Left kidney (tissue), 2 donors: Measurements from ENCODE around the gene GABARAP. TPM values are rescaled to one million over a fixed set of nuclear protein-coding genes. Genes with fewer than 3 reads are reported as not detected.
A peak's percentile ranks its signal among the peaks of the same experiment; 100 is the strongest.
"Not testable (repeated sequence)": the region's sequence is repeated elsewhere in the genome, so short reads cannot be mapped to it uniquely, and the experiment has no call there.

Source experiments
- DNase-seq: peaks from one replicate; pipeline ENCODE4 v3.0.0-alpha.2; 2013
- polyA plus RNA-seq: library from polyadenylated mRNA; unstranded; fragments of 120-200 nt; gene quantifications from one replicate; pipeline ENCODE4 v1.2.1, GENCODE V29; 2013; ENCODE audit not compliant: insufficient read length

The GABARAP gene
- polyA plus RNA-seq, 1 donor: 390 TPM

DNA sequence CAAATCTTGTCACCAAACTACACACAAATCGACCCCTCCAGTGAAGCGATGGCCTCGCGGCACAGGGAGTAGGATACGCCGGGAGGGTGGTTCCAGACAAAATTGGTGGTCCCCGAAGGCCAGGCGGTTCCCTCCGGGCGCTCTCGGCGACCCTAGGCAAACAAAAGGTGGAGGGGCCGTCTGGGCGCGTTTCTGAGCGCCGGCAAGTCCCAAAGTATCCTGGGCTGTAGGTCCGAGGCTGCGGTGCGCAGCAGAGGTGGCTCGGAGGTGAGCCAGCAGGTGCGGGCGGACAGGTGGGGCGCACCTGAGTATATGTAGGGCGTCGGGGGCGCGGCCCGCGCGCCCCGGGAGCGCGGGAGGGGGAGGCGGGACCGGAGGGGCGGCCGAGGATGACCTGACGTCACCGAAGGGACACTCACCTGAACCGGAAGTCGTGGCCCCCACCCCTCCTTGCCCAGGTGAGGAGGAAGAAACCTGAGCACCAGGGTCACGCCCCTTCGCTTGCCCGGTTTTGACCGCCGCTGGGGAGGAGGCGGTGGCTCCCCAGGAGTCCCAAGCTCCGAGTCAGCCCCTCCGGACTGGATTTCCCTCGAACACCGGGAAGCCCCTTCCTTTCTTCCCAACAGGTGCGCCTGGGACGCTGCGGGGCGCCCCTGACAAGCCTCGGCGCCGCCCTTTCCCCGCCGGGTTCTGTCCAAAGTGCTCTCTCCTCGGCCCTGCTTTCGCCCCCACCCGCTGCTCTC, 20.1 kb upstream of the GABARAP start, which contains the start of gene CLDN7:
Gene CLDN7 (minus strand): TSS at position 287 of the 743 bp plus-strand sequence. CDS start 435 bp downstream, outside the sequence.
- no peak for DNase-seq

DNA sequence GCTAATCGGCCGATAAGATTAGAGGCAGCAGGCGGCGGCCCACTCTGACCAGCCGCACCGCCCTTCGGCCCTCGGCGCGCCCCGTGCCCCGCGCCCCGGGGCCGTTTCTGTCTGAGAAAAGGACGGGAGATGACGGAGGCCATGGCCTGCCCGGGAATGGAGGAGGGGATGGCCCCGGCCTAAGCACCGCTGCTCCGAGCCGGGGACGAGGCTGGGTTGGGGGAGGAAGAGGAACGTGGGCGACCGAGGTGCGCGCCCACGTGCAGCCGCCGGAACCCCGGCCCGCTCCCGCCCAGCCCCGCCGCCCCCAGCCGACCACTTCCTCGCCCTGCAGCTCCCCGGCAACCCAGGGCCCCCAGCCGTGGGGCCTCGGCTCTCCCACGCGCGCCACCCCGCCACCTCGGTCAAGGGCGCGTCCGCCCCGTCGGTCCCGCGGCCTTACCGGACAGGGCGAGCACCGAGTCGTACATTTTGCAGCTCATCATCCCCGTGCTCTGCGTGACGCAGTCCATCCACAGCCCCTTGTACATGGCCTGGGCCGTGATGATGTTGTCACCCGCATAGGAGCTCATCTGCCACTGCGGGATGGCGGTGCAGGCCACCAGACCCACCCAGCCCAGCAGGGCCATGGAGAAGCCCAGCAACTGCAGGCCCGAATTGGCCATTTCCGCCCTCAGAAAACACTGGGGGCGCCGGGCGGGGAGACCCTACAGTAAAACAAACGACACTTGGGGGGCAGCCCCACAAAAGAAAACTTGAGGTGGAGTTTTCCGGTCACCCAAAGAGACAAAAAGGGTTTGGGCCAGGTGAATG, 19.3 kb upstream of the GABARAP start:
- DNase-seq: no peak

DNA sequence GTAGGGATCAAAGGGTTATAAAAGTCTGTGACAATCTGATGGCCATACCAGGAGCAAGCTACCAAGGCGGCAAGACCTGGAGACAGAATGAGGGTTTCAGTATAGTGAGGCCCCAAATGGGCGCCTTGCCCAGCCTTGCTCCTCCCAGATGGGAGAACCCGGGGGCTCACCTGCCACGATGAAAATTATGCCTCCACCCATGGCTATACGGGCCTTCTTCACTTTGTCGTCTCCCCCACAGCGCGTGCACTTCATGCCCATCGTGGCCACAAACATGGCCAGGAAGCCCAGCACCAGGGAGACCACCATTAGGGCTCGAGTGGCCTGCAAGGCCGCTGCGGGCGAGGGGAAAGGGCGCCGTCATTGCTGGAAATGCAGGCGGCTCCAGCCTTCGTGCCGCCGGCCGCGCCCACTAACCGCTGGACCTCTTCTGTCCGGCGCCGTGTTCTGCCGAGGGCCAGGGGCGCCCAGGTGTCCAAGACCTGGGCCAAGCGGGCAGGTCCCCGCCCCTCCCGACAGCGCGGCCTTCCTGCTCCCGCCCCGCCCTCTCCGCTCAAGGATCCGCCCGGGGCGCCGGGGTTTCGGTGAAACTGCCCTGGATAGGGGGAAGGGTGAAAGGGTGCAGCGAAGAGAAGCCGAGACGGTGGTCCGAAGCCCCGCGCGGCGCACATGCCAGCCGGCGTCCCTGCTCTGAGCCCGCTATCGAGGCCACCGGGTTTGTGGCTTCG, 18.6 kb upstream of the GABARAP start:
- no peak for DNase-seq

GRCh38 chr17:7260151-7260550, 17.9 kb upstream of the GABARAP start:
- DNase-seq: no peak

DNA sequence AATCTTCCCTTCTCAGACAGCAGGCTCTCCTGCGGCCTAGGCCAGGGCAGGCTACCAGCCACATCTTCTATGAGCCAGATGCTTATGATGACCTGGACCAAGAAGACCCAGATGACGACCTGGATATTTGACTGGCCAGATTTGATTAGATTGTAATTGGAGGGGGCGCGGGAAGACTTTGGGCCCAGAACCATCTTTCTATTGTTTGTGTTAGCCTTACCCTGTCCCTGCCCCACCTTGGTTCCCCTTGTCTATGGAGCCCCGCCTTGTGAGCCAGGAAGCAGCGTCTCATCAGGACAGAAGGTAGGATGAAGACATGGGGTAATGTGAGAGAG, 17.3 kb upstream of the GABARAP start:
- DNase-seq: no peak

DNA sequence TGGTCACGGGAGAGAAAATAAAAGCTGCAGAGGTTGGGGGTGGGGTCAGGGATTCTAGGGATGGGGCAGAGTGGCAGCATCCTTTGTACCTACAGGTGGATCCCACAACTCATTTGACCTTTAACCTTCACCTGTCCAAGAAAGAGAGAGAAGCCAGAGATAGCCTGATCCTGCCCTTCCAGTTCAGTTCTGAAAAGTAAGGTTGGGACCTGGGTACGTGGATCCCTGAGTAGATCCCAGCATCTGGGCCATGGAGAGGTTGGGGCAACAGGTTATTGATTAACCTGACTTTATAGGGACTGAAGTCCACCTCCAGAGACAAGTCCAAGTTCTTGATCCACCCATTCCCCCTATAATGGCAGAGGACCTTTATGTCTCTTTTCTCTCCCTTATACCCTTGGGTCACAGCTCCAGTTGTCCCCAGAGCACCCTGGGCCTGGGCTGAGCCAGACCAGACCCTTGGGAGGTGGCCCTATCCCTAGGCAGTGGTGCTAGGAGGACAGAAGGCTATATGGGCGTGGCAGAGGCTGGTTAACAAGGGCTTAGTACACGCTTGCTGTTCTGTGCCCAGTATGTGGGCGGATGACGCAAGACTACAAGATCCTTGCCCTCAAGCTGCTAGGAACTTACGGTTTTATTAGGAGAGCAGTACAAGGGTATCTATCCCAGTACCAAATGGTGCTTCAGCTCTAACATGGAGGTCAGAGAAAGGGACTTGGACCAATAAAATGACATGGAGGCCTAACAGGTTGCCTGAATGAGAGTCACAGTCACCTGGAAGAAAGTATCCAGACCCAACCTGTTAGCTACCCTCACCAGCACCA, 16.7 kb upstream of the GABARAP start:
- no peak for DNase-seq

- DNase-seq: no peak
Observed at GRCh38 chr17:7256766-7257456, 14.7 kb upstream of the GABARAP start.

DNA sequence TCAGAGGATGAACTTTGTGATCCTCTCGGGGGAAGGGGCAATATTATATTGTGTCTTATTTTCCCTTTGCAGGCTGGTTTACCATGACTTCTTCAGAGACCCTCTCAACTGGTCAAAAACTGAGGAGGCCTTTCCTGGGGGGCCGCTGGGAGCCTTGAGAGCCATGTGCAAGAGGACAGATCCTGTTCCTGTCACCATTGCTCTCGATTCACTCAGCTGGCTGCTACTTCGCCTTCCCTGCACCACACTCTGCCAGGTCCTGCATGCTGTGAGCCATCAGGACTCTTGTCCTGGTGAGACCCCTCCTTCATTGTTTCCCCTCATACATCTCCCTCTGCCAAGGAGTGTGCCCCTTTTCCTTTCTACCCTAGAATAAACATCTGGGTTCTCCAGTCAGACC, 12.3 kb upstream of the GABARAP start:
- no peak for DNase-seq

DNA sequence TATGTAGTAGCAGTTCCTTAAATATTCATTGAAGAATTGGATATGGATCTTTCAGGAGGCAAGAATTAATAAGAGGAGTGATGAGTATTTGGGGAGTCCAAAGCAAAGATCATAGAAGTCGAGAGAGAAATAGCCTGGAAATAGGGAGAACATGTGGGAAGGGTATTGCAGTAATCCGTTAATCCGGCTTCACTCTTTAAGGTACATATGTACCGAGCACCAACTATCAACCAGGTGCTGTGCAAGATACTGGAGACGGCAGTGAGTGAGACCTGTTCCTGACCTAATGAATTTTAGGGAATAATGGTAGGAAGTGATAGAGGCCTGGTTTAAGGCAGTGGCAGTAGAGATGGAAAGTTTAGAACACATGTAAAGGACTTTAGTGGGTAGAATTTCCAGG, 10.8 kb upstream of the GABARAP start:
- no peak for DNase-seq

- DNase-seq: peak; percentile 95
Observed at GRCh38 chr17:7252176-7253043, 10.2 kb upstream of the GABARAP start, which contains the start of gene ELP5. Gene ELP5 (plus strand): TSS chr17:7252215. CDS start chr17:7252551, 336 bp downstream.

- DNase-seq: peak; percentile 100
Observed at GRCh38 chr17:7251661-7252175, 9.5 kb upstream of the GABARAP start, which contains the start of gene CTDNEP1. Gene CTDNEP1 (minus strand): TSS chr17:7251734. CDS start chr17:7251296, 438 bp downstream.

GRCh38 chr17:7250695-7251627, 8.7 kb upstream of the GABARAP start:
- no peak for DNase-seq

DNA sequence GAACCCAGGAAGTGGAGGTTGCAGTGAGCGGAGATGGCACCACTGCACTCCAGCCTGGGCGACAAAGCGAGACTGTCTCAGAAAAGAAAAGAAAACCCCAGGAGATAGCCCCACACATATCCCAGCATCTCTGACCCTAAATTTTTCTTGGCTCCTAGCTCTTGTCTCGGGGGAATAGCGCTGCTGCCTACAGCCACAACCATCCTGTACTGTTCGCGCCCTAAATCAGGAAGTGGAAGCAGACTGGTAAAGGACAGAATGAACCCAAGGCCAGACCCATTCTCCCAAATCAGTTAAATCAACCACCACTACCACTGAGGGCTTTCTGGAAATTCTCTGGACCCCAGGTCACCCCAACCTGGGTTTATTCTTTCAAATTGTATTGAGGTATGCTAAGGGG, 7.6 kb upstream of the GABARAP start:
- no peak for DNase-seq

GRCh38 chr17:7249214-7249613, 7.0 kb upstream of the GABARAP start:
- DNase-seq: no peak

DNA sequence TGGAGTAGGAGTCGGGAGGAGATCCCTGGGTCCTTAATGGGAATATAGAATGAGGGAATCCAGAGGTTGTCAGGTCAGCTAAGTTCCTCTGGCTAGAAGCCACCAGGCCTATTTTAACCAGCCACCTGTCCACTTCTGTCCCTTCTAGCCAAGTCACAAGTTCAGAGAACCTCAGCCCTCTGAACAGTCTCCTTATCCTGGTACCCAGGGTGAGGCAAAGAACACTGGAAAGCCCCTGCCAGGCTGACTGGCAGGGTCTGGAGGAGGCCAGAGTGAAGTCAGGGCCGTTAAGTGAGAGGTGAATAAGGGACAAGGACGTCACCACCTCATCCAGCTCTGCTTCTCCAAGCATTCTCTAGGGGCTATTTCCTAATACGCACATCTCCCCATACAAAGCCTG, 6.5 kb upstream of the GABARAP start:
- DNase-seq: no peak

GRCh38 chr17:7246779-7247178, 4.5 kb upstream of the GABARAP start:
- DNase-seq: no peak

DNA sequence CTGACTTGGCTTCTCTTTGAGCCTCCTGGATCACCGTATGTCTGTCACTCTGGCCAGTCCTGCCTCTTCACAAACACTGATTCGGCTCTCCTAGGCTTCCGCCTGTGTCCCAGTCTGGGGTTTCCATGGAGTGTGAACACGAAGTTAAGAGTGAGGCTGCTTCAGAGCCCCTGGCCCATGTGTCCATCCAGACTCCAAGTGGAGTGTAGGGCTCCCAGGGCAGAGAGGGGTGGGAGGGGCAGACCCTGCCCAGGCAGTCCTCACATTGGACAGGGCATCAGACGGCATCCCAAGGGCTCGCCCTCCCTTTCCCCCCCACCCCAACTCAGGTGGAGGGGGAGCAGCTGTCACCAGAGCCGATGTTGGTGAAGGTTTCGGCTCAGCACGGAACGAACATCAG, 1.6 kb upstream of the GABARAP start:
- DNase-seq: not testable (repeated sequence)

DNA sequence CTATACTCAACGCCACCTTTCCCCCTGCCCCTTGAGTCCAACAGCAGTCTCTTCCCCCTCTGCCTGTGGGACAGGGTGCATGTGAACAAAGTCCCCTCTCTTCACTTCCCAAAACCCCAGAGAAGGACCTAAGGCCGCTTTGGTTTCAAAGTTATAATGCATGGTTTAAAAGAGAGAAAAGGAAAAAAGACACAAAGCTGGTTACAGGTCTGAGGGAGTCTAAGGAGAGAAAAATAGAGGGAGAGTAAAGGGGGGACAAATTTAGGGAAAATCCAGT, 1.1 kb upstream of the GABARAP start:
- DNase-seq: no peak
